Endothelial cell of umbilical vein (primary cell): ENCODE measurements around the gene NADSYN1.
"Not testable (repeated sequence)": the region's sequence is repeated elsewhere in the genome, so short reads cannot be mapped to it uniquely, and the experiment has no call there.

Experiments used
- CTCF ChIP-seq, 2 donors: IDR thresholded peaks; 1 replicate in 1 of 2; 2 replicates in 1 of 2; pipeline ENCODE4 v1.5.1; 2011; ENCODE audit warnings: low read length in 2 of 2, mild to moderate bottlenecking in 2 of 2, moderate library complexity in 2 of 2, control low read depth in 1 of 2, inconsistent platforms in 1 of 2, low read depth in 1 of 2; ENCODE audit not compliant: insufficient read depth in 1 of 2; ENCODE audit errors: extremely low read depth in 1 of 2
- POLR2A ChIP-seq: IDR thresholded peaks from 2 replicates; pipeline ENCODE4 v1.6.1; 2012; ENCODE audit warnings: low read depth, mild to moderate bottlenecking, control low read depth, low read length
- POLR2AphosphoS5 ChIP-seq: IDR thresholded peaks from 2 replicates; pipeline ENCODE4 v1.6.1; 2012; ENCODE audit warnings: low read depth, mild to moderate bottlenecking, control low read depth, low read length, moderate library complexity; ENCODE audit not compliant: insufficient read depth
- TF ChIP-seq, protein P1 (sequence below): IDR thresholded peaks from 2 replicates; pipeline ENCODE4 v1.6.1; 2011; ENCODE audit not compliant: insufficient read depth, insufficient read length

GRCh38 chr11:71422318-71422717 lies 30.7 kb upstream of the NADSYN1 start:
- TF ChIP-seq, protein P1, sequence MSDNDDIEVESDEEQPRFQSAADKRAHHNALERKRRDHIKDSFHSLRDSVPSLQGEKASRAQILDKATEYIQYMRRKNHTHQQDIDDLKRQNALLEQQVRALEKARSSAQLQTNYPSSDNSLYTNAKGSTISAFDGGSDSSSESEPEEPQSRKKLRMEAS, result not testable (repeated sequence)
- TF ChIP-seq POLR2AphosphoS5; POLR2A; CTCF (IDR thresholded peaks at IDR 0.05; ENCODE audit: extremely low read depth in 1 of 2, insufficient read depth in 1 of 2, low read depth in 1 of 2, low read length in 2 of 2): not testable (repeated sequence)
